Measurements from ENCODE around the gene STAT5B.

- TF ChIP-seq, protein P1, sequence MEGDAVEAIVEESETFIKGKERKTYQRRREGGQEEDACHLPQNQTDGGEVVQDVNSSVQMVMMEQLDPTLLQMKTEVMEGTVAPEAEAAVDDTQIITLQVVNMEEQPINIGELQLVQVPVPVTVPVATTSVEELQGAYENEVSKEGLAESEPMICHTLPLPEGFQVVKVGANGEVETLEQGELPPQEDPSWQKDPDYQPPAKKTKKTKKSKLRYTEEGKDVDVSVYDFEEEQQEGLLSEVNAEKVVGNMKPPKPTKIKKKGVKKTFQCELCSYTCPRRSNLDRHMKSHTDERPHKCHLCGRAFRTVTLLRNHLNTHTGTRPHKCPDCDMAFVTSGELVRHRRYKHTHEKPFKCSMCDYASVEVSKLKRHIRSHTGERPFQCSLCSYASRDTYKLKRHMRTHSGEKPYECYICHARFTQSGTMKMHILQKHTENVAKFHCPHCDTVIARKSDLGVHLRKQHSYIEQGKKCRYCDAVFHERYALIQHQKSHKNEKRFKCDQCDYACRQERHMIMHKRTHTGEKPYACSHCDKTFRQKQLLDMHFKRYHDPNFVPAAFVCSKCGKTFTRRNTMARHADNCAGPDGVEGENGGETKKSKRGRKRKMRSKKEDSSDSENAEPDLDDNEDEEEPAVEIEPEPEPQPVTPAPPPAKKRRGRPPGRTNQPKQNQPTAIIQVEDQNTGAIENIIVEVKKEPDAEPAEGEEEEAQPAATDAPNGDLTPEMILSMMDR (IDR thresholded peaks at IDR 0.05; ENCODE audit: insufficient read depth, low read depth, low read length) = no peak
- TF ChIP-seq EZH2 (IDR thresholded peaks at IDR 0.05; ENCODE audit: insufficient read depth, low read length) = no peak
Observed at GRCh38 chr17:42248351-42249179, 27.6 kb downstream of the STAT5B start.

All from astrocyte (in vitro differentiated cells and primary cell).